HG03565 (cell line): ENCODE measurements around the gene KRT35.

Source experiments
- ATAC-seq: cut with Tn5 transposase; IDR thresholded peaks from one replicate; pipeline ENCODE4 v1.9.1; 2021; ENCODE audit warnings: mild to moderate bottlenecking, moderate library complexity; ENCODE audit not compliant: unreplicated experiment

Gene KRT35

DNA sequence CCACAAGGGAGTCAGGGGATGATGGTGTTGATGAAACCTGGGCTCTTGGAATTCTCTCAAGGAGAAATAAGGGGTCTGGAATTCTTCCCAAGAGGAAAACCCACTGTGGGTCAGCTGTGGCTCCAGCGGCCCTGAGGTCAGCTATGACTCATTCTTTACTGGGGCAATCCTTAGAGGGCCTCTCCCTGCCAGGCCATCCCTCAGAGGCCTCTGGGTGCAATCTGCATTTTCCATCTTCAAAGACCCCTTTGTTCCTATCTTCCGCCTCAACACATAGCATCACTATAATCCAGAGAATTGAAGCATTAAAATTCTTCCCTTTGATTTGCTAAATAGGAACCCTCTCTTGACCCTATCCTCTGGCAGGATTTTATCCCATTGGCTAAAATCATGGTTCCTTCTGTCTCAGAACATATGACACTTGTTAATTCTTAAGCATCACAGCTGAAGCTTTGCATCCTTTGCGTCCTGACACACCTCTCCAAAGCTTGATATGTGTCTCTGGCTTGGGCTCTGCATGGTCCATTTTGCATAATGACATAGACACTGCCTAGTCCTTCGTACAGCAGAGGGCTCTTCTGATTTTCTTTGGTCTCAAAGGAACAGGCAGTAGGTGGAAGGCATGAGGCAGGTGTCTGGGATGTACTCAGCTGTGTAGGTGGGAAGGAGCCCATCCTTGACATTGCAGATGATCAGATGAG, 52.2 kb downstream of the KRT35 start:
- no peak for ATAC-seq
